ENCODE results near the gene NPC1L1. TPM values are rescaled to one million over a fixed set of nuclear protein-coding genes. Genes with fewer than 3 reads are reported as not detected.

The NPC1L1 gene
- total and polyA plus RNA-seq, 2 of the 13 experiments (the other 11 are each of a cell fraction or from before 2014, with no cell fraction given): 4.8 to 14.5 TPM

DNA sequence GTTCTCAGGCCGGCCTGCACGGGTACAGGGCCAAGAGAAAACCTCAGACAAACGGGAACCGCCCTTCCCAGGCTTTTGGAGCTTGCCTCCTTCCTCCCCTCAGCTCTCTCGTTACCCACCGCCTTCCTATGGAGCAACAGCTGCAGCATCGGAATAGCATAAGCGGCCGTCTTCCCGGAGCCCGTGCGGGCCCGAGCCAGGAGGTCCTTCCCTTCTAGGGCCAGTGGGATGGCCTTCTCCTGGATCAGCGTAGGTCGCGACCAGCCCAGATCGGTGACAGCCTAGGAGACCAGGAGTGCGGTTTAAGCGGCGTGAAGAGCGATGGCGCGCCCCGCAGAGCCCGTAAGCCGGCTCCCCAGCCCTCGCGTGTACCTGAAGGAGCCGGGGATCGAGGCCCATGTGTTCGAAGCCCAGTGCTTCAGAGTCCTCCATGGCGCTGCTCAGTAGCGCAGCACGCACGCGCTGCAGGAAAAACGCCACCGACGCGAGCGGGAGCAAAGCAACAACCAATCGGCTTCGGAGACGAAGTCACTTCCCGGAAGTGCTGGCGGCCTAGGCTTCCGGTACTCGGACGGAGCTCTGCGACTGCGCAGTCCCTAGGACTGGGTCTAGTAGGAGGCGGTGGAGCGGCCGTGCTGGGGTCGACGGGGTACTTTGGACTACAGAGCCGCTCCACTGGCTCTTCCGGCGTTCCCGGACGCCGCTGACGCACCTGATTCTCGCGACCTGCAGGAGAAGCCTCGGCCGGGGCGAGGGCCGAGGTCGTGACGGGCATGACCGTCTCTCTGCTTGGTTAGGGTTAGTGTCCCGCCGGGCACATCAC lies 32.5 kb upstream of the NPC1L1 start, which contains the start of gene DDX56 (continued):
- TF ChIP-seq AKAP8 (CRISPR knock-in tag; IDR thresholded peaks at IDR 0.05) (peak; percentile 86), RFXAP (CRISPR knock-in tag; IDR thresholded peaks at IDR 0.05; ENCODE audit: borderline replicate concordance) (peak; percentile 96), SMAD3 (CRISPR knock-in tag; IDR thresholded peaks at IDR 0.05) (peak; percentile 77), ARID2 (CRISPR knock-in tag; IDR thresholded peaks at IDR 0.05; ENCODE audit: borderline replicate concordance) (no peak), NAIF1 (CRISPR knock-in tag; IDR thresholded peaks at IDR 0.05; ENCODE audit: borderline replicate concordance) (peak; percentile 90), SIX1 (CRISPR knock-in tag; IDR thresholded peaks at IDR 0.05; ENCODE audit: borderline replicate concordance) (no peak), ZNF333 (CRISPR knock-in tag; IDR thresholded peaks at IDR 0.05; ENCODE audit: borderline replicate concordance) (peak; percentile 13; the same call in 1 of the 2 replicates), RBM39 (IDR thresholded peaks at IDR 0.05; ENCODE audit: low read depth, low read length, poor library complexity, severe bottlenecking) (peak; percentile 81), NR2F2 (IDR thresholded peaks at IDR 0.05; ENCODE audit: borderline replicate concordance, low read depth) (no peak; the same call in 1 of the 2 replicates), ZNF547 (CRISPR knock-in tag; IDR thresholded peaks at IDR 0.05) (peak; percentile 89), MAF1 (CRISPR knock-in tag; IDR thresholded peaks at IDR 0.05; ENCODE audit: borderline replicate concordance) (0 out of 2 replicates have a peak, but pooled peaks have one; percentile 66), ETV6 (CRISPR knock-in tag; conservative IDR thresholded peaks at IDR 0.05) (peak; percentile 93; the same call in 1 of the 2 replicates), ZNF484 (CRISPR knock-in tag; IDR thresholded peaks at IDR 0.05; ENCODE audit: borderline replicate concordance, low read depth) (peak; percentile 25; the same call in 1 of the 2 replicates), ZNF335 (CRISPR knock-in tag; IDR thresholded peaks at IDR 0.05) (peak; percentile 90), ZFY (CRISPR knock-in tag; IDR thresholded peaks at IDR 0.05) (peak; percentile 97), REPIN1 (CRISPR knock-in tag; IDR thresholded peaks at IDR 0.05; ENCODE audit: borderline replicate concordance, low read depth) (peak; percentile 91), ZNF205 (CRISPR knock-in tag; IDR thresholded peaks at IDR 0.05) (peak; percentile 60), GLI4 (CRISPR knock-in tag; IDR thresholded peaks at IDR 0.05; ENCODE audit: borderline replicate concordance) (peak; percentile 75; the same call in 1 of the 2 replicates), KDM6A (CRISPR knock-in tag; IDR thresholded peaks at IDR 0.05; ENCODE audit: low read depth) (no peak)
- TF ChIP-seq, protein P1, sequence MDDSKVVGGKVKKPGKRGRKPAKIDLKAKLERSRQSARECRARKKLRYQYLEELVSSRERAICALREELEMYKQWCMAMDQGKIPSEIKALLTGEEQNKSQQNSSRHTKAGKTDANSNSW (CRISPR knock-in tag; IDR thresholded peaks at IDR 0.05; ENCODE audit: borderline replicate concordance): peak; percentile 46; the same call in 1 of the 2 replicates
- TF ChIP-seq, protein P2, sequence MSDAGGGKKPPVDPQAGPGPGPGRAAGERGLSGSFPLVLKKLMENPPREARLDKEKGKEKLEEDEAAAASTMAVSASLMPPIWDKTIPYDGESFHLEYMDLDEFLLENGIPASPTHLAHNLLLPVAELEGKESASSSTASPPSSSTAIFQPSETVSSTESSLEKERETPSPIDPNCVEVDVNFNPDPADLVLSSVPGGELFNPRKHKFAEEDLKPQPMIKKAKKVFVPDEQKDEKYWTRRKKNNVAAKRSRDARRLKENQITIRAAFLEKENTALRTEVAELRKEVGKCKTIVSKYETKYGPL (CRISPR knock-in tag; IDR thresholded peaks at IDR 0.05): peak; percentile 83
- TF ChIP-seq, protein P3, sequence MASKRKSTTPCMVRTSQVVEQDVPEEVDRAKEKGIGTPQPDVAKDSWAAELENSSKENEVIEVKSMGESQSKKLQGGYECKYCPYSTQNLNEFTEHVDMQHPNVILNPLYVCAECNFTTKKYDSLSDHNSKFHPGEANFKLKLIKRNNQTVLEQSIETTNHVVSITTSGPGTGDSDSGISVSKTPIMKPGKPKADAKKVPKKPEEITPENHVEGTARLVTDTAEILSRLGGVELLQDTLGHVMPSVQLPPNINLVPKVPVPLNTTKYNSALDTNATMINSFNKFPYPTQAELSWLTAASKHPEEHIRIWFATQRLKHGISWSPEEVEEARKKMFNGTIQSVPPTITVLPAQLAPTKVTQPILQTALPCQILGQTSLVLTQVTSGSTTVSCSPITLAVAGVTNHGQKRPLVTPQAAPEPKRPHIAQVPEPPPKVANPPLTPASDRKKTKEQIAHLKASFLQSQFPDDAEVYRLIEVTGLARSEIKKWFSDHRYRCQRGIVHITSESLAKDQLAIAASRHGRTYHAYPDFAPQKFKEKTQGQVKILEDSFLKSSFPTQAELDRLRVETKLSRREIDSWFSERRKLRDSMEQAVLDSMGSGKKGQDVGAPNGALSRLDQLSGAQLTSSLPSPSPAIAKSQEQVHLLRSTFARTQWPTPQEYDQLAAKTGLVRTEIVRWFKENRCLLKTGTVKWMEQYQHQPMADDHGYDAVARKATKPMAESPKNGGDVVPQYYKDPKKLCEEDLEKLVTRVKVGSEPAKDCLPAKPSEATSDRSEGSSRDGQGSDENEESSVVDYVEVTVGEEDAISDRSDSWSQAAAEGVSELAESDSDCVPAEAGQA (IDR thresholded peaks at IDR 0.05; ENCODE audit: low read depth): peak; percentile 22; the same call in 1 of the 2 replicates
- TF ChIP-seq, protein P3 (CRISPR knock-in tag; IDR thresholded peaks at IDR 0.05; ENCODE audit: borderline replicate concordance): peak; percentile 94

Measured in HepG2 (cell line).